Ectodermal cell (in vitro differentiated cells): Measurements from ENCODE around the gene YWHAB.

ENCODE experiments used
- H3K27ac ChIP-seq: 2 replicates; pipeline ENCODE4 v1.7.0; 2013; ENCODE audit warnings: mild to moderate bottlenecking, low read depth, low read length; ENCODE audit not compliant: insufficient read depth, poor library complexity, severe bottlenecking
- H3K27me3 ChIP-seq: 2 replicates; pipeline ENCODE4 v1.7.0; 2013; ENCODE audit warnings: mild to moderate bottlenecking, low read length; ENCODE audit not compliant: insufficient read depth, control insufficient read depth, poor library complexity, severe bottlenecking
- H3K36me3 ChIP-seq: one replicate; pipeline ENCODE4 v1.7.0; 2013; ENCODE audit warnings: low read length; ENCODE audit not compliant: control insufficient read depth, insufficient read depth
- H3K4me1 ChIP-seq: one replicate; pipeline ENCODE4 v1.7.0; 2013; ENCODE audit warnings: low read length; ENCODE audit not compliant: control insufficient read depth, insufficient read depth
- H3K4me3 ChIP-seq: 2 replicates; pipeline ENCODE4 v1.7.0; 2013; ENCODE audit warnings: low read depth, low read length, control low read depth; ENCODE audit not compliant: insufficient read depth
- H3K9me3 ChIP-seq: 2 replicates; pipeline ENCODE4 v1.7.0; 2013; ENCODE audit warnings: mild to moderate bottlenecking, low read length, moderate library complexity; ENCODE audit not compliant: control insufficient read depth
- WGBS, 2 experiments: methylation state at CpG; one replicate each; pipeline ENCODE4 v1.1.7; 2013; ENCODE audit warnings: missing lambda C conversion rate in 2 of 2; 5-methylcytosine and 5-hydroxymethylcytosine counted together

The YWHAB gene

GRCh38 chr20:44948107-44948506 is 62.6 kb downstream of the YWHAB start:
- 94 to 95% methylated on average over 5 of the region's 5 CpGs for WGBS, 2 experiments
- Histone ChIP-seq H3K27ac (no peak overlapping the region), H3K36me3 (peaks cover 53% of the 10 kb centered on the region), H3K4me1 (no peaks in the 10 kb centered on the region), H3K4me3 (no peak overlapping the region), H3K27me3 (no peaks in the 10 kb centered on the region), H3K9me3 (no peaks in the 10 kb centered on the region)

- Histone ChIP-seq H3K27ac (no peak overlapping the region), H3K36me3 (peaks cover 57% of the 10 kb centered on the region), H3K4me1 (no peaks in the 10 kb centered on the region), H3K4me3 (no peak overlapping the region), H3K27me3 (no peaks in the 10 kb centered on the region), H3K9me3 (no peaks in the 10 kb centered on the region)
- 93 to 94% methylated on average over 2 of the region's 2 CpGs for WGBS, 2 experiments
Observed at GRCh38 chr20:44948513-44948912, 63.0 kb downstream of the YWHAB start.

GRCh38 chr20:44950368-44950767 is 64.9 kb downstream of the YWHAB start:
- H3K4me3 ChIP-seq = no peak overlapping the region
- peaks cover 72% of the 10 kb centered on the region for H3K36me3 ChIP-seq
- no peaks in the 10 kb centered on the region for H3K4me1 ChIP-seq
- no peak overlapping the region for H3K27ac ChIP-seq
- no peaks in the 10 kb centered on the region for H3K27me3 ChIP-seq
- 93 to 98% methylated on average over 1 of the region's 1 CpG for WGBS, 2 experiments
- H3K9me3 ChIP-seq = no peaks in the 10 kb centered on the region

GRCh38 chr20:44952731-44953130 is 67.2 kb downstream of the YWHAB start:
- H3K36me3 ChIP-seq = peaks cover 73% of the 10 kb centered on the region
- H3K27me3 ChIP-seq = no peaks in the 10 kb centered on the region
- H3K4me3 ChIP-seq = no peak overlapping the region
- no peaks in the 10 kb centered on the region for H3K4me1 ChIP-seq
- no peak overlapping the region for H3K27ac ChIP-seq
- H3K9me3 ChIP-seq = no peaks in the 10 kb centered on the region
- 95 to 96% methylated on average over 1 of the region's 1 CpG for WGBS, 2 experiments

GRCh38 chr20:44954211-44954610 is 68.7 kb downstream of the YWHAB start:
- peaks cover 66% of the 10 kb centered on the region for H3K36me3 ChIP-seq
- H3K27ac ChIP-seq = no peak overlapping the region
- WGBS, 2 experiments = 90 to 95% methylated on average over 5 of the region's 5 CpGs
- H3K27me3 ChIP-seq = no peaks in the 10 kb centered on the region
- H3K9me3 ChIP-seq = no peaks in the 10 kb centered on the region
- H3K4me1 ChIP-seq = peaks cover 8% of the 10 kb centered on the region
- no peak overlapping the region for H3K4me3 ChIP-seq

- WGBS, 2 experiments = 95 to 96% methylated on average over 4 of the region's 4 CpGs
Observed at GRCh38 chr20:44955270-44955669, 69.8 kb downstream of the YWHAB start.

GRCh38 chr20:44956410-44956809 is 70.9 kb downstream of the YWHAB start:
- Histone ChIP-seq H3K4me1 (peaks cover 12% of the 10 kb centered on the region), H3K9me3 (no peaks in the 10 kb centered on the region), H3K27ac (no peak overlapping the region), H3K4me3 (no peak overlapping the region), H3K27me3 (no peaks in the 10 kb centered on the region), H3K36me3 (peaks cover 47% of the 10 kb centered on the region)
- 88 to 96% methylated on average over 3 of the region's 3 CpGs for WGBS, 2 experiments

More at GRCh38 chr20:44955270-44955669, 69.8 kb downstream of the YWHAB start:
- Histone ChIP-seq H3K4me1 (peaks cover 12% of the 10 kb centered on the region), H3K36me3 (peaks cover 57% of the 10 kb centered on the region), H3K27ac (no peak overlapping the region), H3K27me3 (no peaks in the 10 kb centered on the region), H3K4me3 (no peak overlapping the region), H3K9me3 (no peaks in the 10 kb centered on the region)
